HG03039 (cell line): ENCODE data around the gene SLC19A1.

Experiments used
- ATAC-seq: cut with Tn5 transposase; IDR thresholded peaks from one replicate; pipeline ENCODE4 v1.9.1; 2021; ENCODE audit warnings: mild to moderate bottlenecking, moderate library complexity; ENCODE audit not compliant: unreplicated experiment

Gene SLC19A1

GRCh38 chr21:45482899-45483821, 59.1 kb downstream of the SLC19A1 start:
- ATAC-seq = no peak

- no peak for ATAC-seq
These were observed 60.0 kb downstream of the SLC19A1 start for GRCh38 chr21:45481977-45482898.

- no peak for ATAC-seq
These were observed 60.7 kb downstream of the SLC19A1 start for GRCh38 chr21:45481566-45481965.

- ATAC-seq = no peak
These were observed 61.3 kb downstream of the SLC19A1 start for GRCh38 chr21:45480701-45481500.

- no peak for ATAC-seq
These were observed 62.3 kb downstream of the SLC19A1 start for GRCh38 chr21:45479691-45480675.

GRCh38 chr21:45478816-45479669, 63.2 kb downstream of the SLC19A1 start:
- no peak for ATAC-seq

- ATAC-seq = no peak
These were observed 64.0 kb downstream of the SLC19A1 start for GRCh38 chr21:45478115-45478801.

- no peak for ATAC-seq
These were observed 64.8 kb downstream of the SLC19A1 start for GRCh38 chr21:45477176-45478114.

GRCh38 chr21:45476582-45476981, 65.7 kb downstream of the SLC19A1 start:
- no peak for ATAC-seq

- no peak for ATAC-seq
These were observed 66.3 kb downstream of the SLC19A1 start for GRCh38 chr21:45475797-45476570.

GRCh38 chr21:45475004-45475685, 67.1 kb downstream of the SLC19A1 start:
- no peak for ATAC-seq

- ATAC-seq = no peak
These were observed 67.8 kb downstream of the SLC19A1 start for GRCh38 chr21:45474323-45474950.

GRCh38 chr21:45473496-45474322, 68.5 kb downstream of the SLC19A1 start:
- no peak for ATAC-seq
